A549 (cell line): ENCODE data around the gene C16orf46.

Experiments
- EP300 ChIP-seq, 2 experiments: fragments of >200 bp; sonication (Bioruptor Twin); formaldehyde crosslinking; IDR thresholded peaks; 2 replicates in 1 of 2; 3 replicates in 1 of 2; pipeline ENCODE4 v1.6.1; 2016 to 2017
- POLR2A ChIP-seq: IDR thresholded peaks from 2 replicates; pipeline ENCODE4 v1.6.1; 2012; ENCODE audit warnings: mild to moderate bottlenecking, low read length
- TFCP2L1 ChIP-seq: fragments of 250-450 bp; sonication (Bioruptor Pico); IDR thresholded peaks from 2 replicates; pipeline ENCODE4 v1.5.0; 2021; ENCODE audit warnings: mild to moderate bottlenecking
- ZFP36 ChIP-seq: fragments of 450-650 bp; IDR thresholded peaks from 2 replicates; pipeline ENCODE4 v1.6.1; 2014; ENCODE audit warnings: borderline replicate concordance; ENCODE audit not compliant: partially characterized antibody
- TF ChIP-seq, protein P1 (sequence below): fragments of >200 bp; sonication (Bioruptor Twin); formaldehyde crosslinking; IDR thresholded peaks from 3 replicates; pipeline ENCODE4 v1.5.1; 2016

DNA sequence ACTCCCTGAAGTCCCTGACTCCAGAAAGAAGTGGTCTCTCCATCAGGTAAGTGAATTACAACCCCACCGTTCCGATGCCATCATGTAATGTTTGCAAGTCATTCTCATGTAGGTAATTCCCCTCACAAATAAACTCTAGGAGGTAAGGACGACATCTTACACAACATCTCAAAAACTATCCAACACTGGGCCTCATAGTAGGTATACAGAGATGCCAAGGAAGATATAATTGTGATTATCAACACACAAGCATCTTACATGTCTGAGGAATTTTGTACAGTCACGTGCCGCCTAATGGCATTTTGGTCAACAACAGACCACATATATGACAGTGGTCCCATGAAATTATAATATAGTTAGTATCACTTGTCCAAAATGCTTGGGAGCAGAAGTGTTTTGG, 11.8 kb upstream of the C16orf46 start:
- TF ChIP-seq TFCP2L1 (CRISPR knock-in tag) (no peak), ZFP36 (no peak), POLR2A (no peak), EP300 (IDR thresholded peaks at IDR 0.05) (no peak)
- TF ChIP-seq, protein P1, sequence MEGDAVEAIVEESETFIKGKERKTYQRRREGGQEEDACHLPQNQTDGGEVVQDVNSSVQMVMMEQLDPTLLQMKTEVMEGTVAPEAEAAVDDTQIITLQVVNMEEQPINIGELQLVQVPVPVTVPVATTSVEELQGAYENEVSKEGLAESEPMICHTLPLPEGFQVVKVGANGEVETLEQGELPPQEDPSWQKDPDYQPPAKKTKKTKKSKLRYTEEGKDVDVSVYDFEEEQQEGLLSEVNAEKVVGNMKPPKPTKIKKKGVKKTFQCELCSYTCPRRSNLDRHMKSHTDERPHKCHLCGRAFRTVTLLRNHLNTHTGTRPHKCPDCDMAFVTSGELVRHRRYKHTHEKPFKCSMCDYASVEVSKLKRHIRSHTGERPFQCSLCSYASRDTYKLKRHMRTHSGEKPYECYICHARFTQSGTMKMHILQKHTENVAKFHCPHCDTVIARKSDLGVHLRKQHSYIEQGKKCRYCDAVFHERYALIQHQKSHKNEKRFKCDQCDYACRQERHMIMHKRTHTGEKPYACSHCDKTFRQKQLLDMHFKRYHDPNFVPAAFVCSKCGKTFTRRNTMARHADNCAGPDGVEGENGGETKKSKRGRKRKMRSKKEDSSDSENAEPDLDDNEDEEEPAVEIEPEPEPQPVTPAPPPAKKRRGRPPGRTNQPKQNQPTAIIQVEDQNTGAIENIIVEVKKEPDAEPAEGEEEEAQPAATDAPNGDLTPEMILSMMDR, result no peak
